ENCODE results near the gene EGFL6.

The EGFL6 gene

GRCh38 chrX:13550346-13550745, 19.1 kb upstream of the EGFL6 start:
- no peak for TF ChIP-seq ZNF677 (tag by site-specific recombination; IDR thresholded peaks at IDR 0.05)
- no peak for TF ChIP-seq ZNF530 (tag by site-specific recombination; IDR thresholded peaks at IDR 0.05; ENCODE audit: low read depth)
- TF ChIP-seq ZBTB48 (tag by site-specific recombination; IDR thresholded peaks at IDR 0.05): no peak
- TF ChIP-seq ZBTB49 (tag by site-specific recombination; IDR thresholded peaks at IDR 0.05; ENCODE audit: low read depth): no peak
- TF ChIP-seq ZNF610 (tag by site-specific recombination; IDR thresholded peaks at IDR 0.05; ENCODE audit: borderline replicate concordance): no peak
- TF ChIP-seq KLF8 (tag by site-specific recombination; IDR thresholded peaks at IDR 0.05): no peak
- no peak for TF ChIP-seq ZNF513 (tag by site-specific recombination; IDR thresholded peaks at IDR 0.05)
- no peak for TF ChIP-seq HOXA7 (CRISPR knock-in tag; IDR thresholded peaks at IDR 0.05; ENCODE audit: borderline replicate concordance)
- TF ChIP-seq ZNF416 (tag by site-specific recombination; IDR thresholded peaks at IDR 0.05): no peak
- TF ChIP-seq ZNF350 (tag by site-specific recombination; IDR thresholded peaks at IDR 0.05): no peak
- no peak for TF ChIP-seq ZNF747 (tag by site-specific recombination; IDR thresholded peaks at IDR 0.05)
- TF ChIP-seq ZNF10 (tag by site-specific recombination; IDR thresholded peaks at IDR 0.05): no peak
- no peak for TF ChIP-seq ZNF629 (tag by site-specific recombination; IDR thresholded peaks at IDR 0.05)
- TF ChIP-seq ZBTB1 (tag by site-specific recombination; IDR thresholded peaks at IDR 0.05): no peak
- H3K4me3 ChIP-seq (ENCODE audit: low read depth, low read length): no peak overlapping the region
- H3K9me3 ChIP-seq (ENCODE audit: control insufficient read depth, insufficient read depth, low read depth, low read length): no peaks in the 10 kb centered on the region
- H3K27ac ChIP-seq (ENCODE audit: extremely low read depth, low read depth, low read length): no peak overlapping the region
- POLR2A ChIA-PET: no interaction called here
- CTCF ChIA-PET: interaction anchor here (0.5 to 0.6 kb wide), 2 partner anchors 20 to 39 kb away, joined by 4 to 5 read pairs; no protein-coding TSS in a partner anchor
- no peaks in the 10 kb centered on the region for H3K36me3 ChIP-seq (ENCODE audit: control insufficient read depth in 2 of 2, insufficient read depth in 1 of 2, low read length in 2 of 2)
- no peaks in the 10 kb centered on the region for H3K4me1 ChIP-seq (ENCODE audit: control insufficient read depth, insufficient read depth, low read length)

GRCh38 chrX:13551610-13552009, 17.8 kb upstream of the EGFL6 start:
- POLR2A ChIA-PET: no interaction called here
- CTCF ChIA-PET: interaction anchor here (0.6 to 0.8 kb wide), 2 partner anchors 685 to 1825 kb away, joined by 3 to 5 read pairs; no protein-coding TSS in a partner anchor

More at GRCh38 chrX:13551610-13552009, 17.8 kb upstream of the EGFL6 start:
- H3K4me1 ChIP-seq (ENCODE audit: control insufficient read depth, insufficient read depth, low read length): no peaks in the 10 kb centered on the region
- no peak overlapping the region for H3K4me3 ChIP-seq (ENCODE audit: low read depth, low read length)
- TF ChIP-seq ZSCAN16 (tag by site-specific recombination; IDR thresholded peaks at IDR 0.05) (no peak), PRDM6 (tag by site-specific recombination; IDR thresholded peaks at IDR 0.05) (no peak), ZNF530 (tag by site-specific recombination; IDR thresholded peaks at IDR 0.05; ENCODE audit: low read depth) (no peak), ZNF555 (tag by site-specific recombination; conservative IDR thresholded peaks at IDR 0.05) (no peak), ZNF292 (tag by site-specific recombination; IDR thresholded peaks at IDR 0.05; ENCODE audit: borderline replicate concordance, low read depth) (no peak), ZNF544 (tag by site-specific recombination; IDR thresholded peaks at IDR 0.05) (no peak), HIC1 (tag by site-specific recombination; IDR thresholded peaks at IDR 0.05) (no peak), ZNF19 (tag by site-specific recombination; IDR thresholded peaks at IDR 0.05; ENCODE audit: low read depth) (no peak)
- no peaks in the 10 kb centered on the region for H3K9me3 ChIP-seq (ENCODE audit: control insufficient read depth, insufficient read depth, low read depth, low read length)
- H3K27ac ChIP-seq (ENCODE audit: extremely low read depth, low read depth, low read length): no peak overlapping the region
- H3K36me3 ChIP-seq (ENCODE audit: control insufficient read depth in 2 of 2, insufficient read depth in 1 of 2, low read length in 2 of 2): no peaks in the 10 kb centered on the region
